Esophagus muscularis mucosa (tissue), 3 donors: ENCODE results near the gene TMEM242.

Source experiments
- CTCF ChIP-seq, 3 experiments: fragments of 200-600 bp in 2 of 3; fragments of 450-650 bp in 1 of 3; sonication (generic) in 2 of 3; IDR thresholded peaks; one replicate each; pipeline ENCODE4 v1.5.1; 2017 to 2019; ENCODE audit warnings: antibody characterized with exemption in 3 of 3, mild to moderate bottlenecking in 2 of 3, moderate library complexity in 1 of 3
- POLR2A ChIP-seq: fragments of 450-650 bp; IDR thresholded peaks from one replicate; pipeline ENCODE4 v1.6.1; 2017; ENCODE audit warnings: antibody characterized with exemption, moderate library complexity, mild to moderate bottlenecking, low read depth

DNA sequence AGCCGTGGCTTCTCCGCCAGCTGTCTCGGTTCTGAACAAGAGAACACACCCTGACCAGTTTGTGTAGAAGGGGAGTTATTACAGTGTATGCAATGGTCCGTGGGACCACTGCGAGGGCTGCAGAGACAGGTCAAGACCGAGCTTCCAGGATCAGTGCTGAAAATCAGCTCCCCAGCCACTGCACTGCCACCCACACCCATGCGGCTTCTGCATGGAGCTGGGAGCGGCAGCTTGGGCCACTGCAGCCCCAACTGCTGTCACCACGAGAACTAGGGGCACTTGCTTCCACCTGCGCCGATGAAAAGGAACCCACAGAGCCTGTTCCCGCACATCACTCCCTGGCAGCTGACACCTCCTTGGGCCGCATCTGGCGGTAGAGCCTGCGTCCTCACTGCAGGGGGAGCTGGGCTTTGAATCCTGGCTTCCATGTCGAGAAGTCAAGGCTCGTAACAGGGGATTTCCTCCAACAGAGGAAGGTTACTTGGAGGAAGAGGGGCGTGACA, 56.2 kb downstream of the TMEM242 start:
- TF ChIP-seq CTCF (IDR thresholded peaks at IDR 0.05) (no peak), POLR2A (no peak)
